SK-N-SH (cell line): ENCODE data around the gene INTS14. TPM values are rescaled to one million over a fixed set of nuclear protein-coding genes. Genes with fewer than 3 reads are reported as not detected.

ENCODE experiments used
- CTCF ChIA-PET: fragments of 300-600, 350-600 bp; formaldehyde crosslinking; extraction: SDS; loops from one replicate; lab custom pipeline; 2021; lab: Yijun Ruan, JAX
- POLR2A ChIA-PET: fragments of 350-600 bp; sonication (Branson Sonifier 250); formaldehyde crosslinking; extraction: SDS; loops from one replicate; lab custom pipeline; 2020; ENCODE audit warnings: antibody characterized with exemption, inconsistent platforms; lab: Yijun Ruan, JAX
- DNase-seq: peaks from one replicate; pipeline ENCODE4 v3.0.0; 2012
- H2AFZ ChIP-seq: fragments of 200-600 bp; sonication (generic); 2 replicates; pipeline ENCODE4 v1.8.1; 2016; ENCODE audit warnings: antibody characterized with exemption, mild to moderate bottlenecking, low read depth
- H3F3A ChIP-seq: fragments of 200-600 bp; sonication (generic); replicated peaks from 2 replicates; pipeline ENCODE3; 2016; ENCODE audit warnings: antibody characterized with exemption, mild to moderate bottlenecking; ENCODE audit not compliant: insufficient read depth
- H3K27ac ChIP-seq, 2 experiments: fragments of 200-500 bp in 1 of 2; fragments of 200-600 bp in 1 of 2; sonication (Bioruptor generic) in 1 of 2; sonication (generic), shearing (Covaris generic) in 1 of 2; 2 replicates each; pipeline versions ENCODE4 v1.5.1 to v1.6.1; 2014 to 2016; ENCODE audit warnings: low read depth in 2 of 2, inconsistent platforms in 1 of 2, low read length in 1 of 2, mild to moderate bottlenecking in 1 of 2, mixed read lengths in 1 of 2
- H3K27me3 ChIP-seq: fragments of 200-600 bp; sonication (generic), shearing (Covaris generic); 2 replicates; pipeline ENCODE4 v1.6.1; 2016; ENCODE audit warnings: mixed run types; ENCODE audit not compliant: insufficient read depth
- H3K36me3 ChIP-seq, 2 experiments: fragments of 200-500 bp in 1 of 2; fragments of 200-600 bp in 1 of 2; sonication (Bioruptor generic) in 1 of 2; sonication (generic) in 1 of 2; replicated peaks in 1 of 2; 2 replicates each; pipeline versions ENCODE3 to v1.5.1; 2014 to 2016; ENCODE audit warnings: low read length in 1 of 2, mild to moderate bottlenecking in 1 of 2; ENCODE audit not compliant: insufficient read depth in 2 of 2, control insufficient read depth in 1 of 2
- H3K4me1 ChIP-seq, 2 experiments: fragments of 200-500 bp in 1 of 2; fragments of 200-600 bp in 1 of 2; sonication (Bioruptor generic) in 1 of 2; sonication (generic), shearing (Covaris generic) in 1 of 2; 2 replicates each; pipeline versions ENCODE4 v1.5.1 to v1.6.1; 2014 to 2016; ENCODE audit warnings: low read depth in 1 of 2, low read length in 1 of 2, mixed run types in 1 of 2; ENCODE audit not compliant: insufficient read depth in 2 of 2, control insufficient read depth in 1 of 2
- H3K4me2 ChIP-seq: fragments of 200-600 bp; sonication (generic), shearing (Covaris generic); 2 replicates; pipeline ENCODE4 v1.6.1; 2017; ENCODE audit warnings: mixed run types
- H3K4me3 ChIP-seq, 2 experiments: fragments of 200-500 bp in 1 of 2; fragments of 200-600 bp in 1 of 2; sonication (Bioruptor generic) in 1 of 2; sonication (generic), shearing (Covaris generic) in 1 of 2; 2 replicates each; pipeline versions ENCODE4 v1.5.1 to v1.8.1; 2014 to 2016; ENCODE audit warnings: low read depth in 2 of 2, inconsistent platforms in 1 of 2, low read length in 1 of 2, mild to moderate bottlenecking in 1 of 2, mixed read lengths in 1 of 2, moderate library complexity in 1 of 2
- H3K79me2 ChIP-seq: fragments of 200-600 bp; sonication (generic); 2 replicates; pipeline ENCODE4 v1.8.1; 2017; ENCODE audit warnings: mild to moderate bottlenecking; ENCODE audit not compliant: insufficient read depth
- H3K9ac ChIP-seq: fragments of 200-600 bp; sonication (generic); 2 replicates; pipeline ENCODE4 v1.6.1; 2017; ENCODE audit warnings: mixed run types
- H3K9me2 ChIP-seq: fragments of 200-600 bp; sonication (generic); 2 replicates; pipeline ENCODE4 v1.6.1; 2017; ENCODE audit warnings: mixed run types
- H3K9me3 ChIP-seq: fragments of 200-600 bp; sonication (generic); 2 replicates; pipeline ENCODE4 v1.6.1; 2017; ENCODE audit warnings: mixed run types, mild to moderate bottlenecking, moderate library complexity
- H4K20me1 ChIP-seq: fragments of 200-600 bp; sonication (generic); 2 replicates; pipeline ENCODE4 v1.6.1; 2017; ENCODE audit warnings: mild to moderate bottlenecking, mixed run types; ENCODE audit not compliant: insufficient read depth
- CHD2 ChIP-seq: fragments of 150-350 bp; IDR thresholded peaks from 2 replicates; pipeline ENCODE4 v1.6.1; 2018; ENCODE audit warnings: low read length; ENCODE audit not compliant: partially characterized antibody
- CTCF ChIP-seq: fragments of 200-600 bp; sonication (generic); IDR thresholded peaks from 2 replicates; pipeline ENCODE4 v1.6.1; 2017; ENCODE audit warnings: antibody characterized with exemption, mild to moderate bottlenecking, moderate library complexity
- ELF1 ChIP-seq: IDR thresholded peaks from 2 replicates; pipeline ENCODE4 v1.4.0; 2012
- FOSL2 ChIP-seq: IDR thresholded peaks from 2 replicates; pipeline ENCODE4 v1.4.0; 2012; ENCODE audit warnings: low read depth, mild to moderate bottlenecking, moderate library complexity, borderline replicate concordance
- FOXM1 ChIP-seq: IDR thresholded peaks from 2 replicates; pipeline ENCODE4 v1.4.0; 2012; ENCODE audit warnings: low read depth, mild to moderate bottlenecking
- MAX ChIP-seq: IDR thresholded peaks from 2 replicates; pipeline ENCODE4 v1.4.0; 2012; ENCODE audit warnings: low read depth
- MEF2A ChIP-seq: IDR thresholded peaks from 2 replicates; pipeline ENCODE4 v1.4.0; 2012; ENCODE audit warnings: low read depth, borderline replicate concordance
- NFIC ChIP-seq: IDR thresholded peaks from 2 replicates; pipeline ENCODE4 v1.4.0; 2012; ENCODE audit warnings: borderline replicate concordance
- PBX3 ChIP-seq: IDR thresholded peaks from 2 replicates; pipeline ENCODE4; 2012
- POLR2AphosphoS5 ChIP-seq: IDR thresholded peaks from 2 replicates; pipeline ENCODE4 v1.6.1; 2012; ENCODE audit warnings: low read depth, low read length
- RCOR1 ChIP-seq: fragments of 150-350 bp; IDR thresholded peaks from 2 replicates; pipeline ENCODE4 v1.6.1; 2017; ENCODE audit warnings: antibody characterized with exemption, low read length
- REST ChIP-seq: IDR thresholded peaks from 2 replicates; pipeline ENCODE4 v1.6.1; 2012; ENCODE audit warnings: mild to moderate bottlenecking, low read depth, low read length, moderate library complexity
- RXRA ChIP-seq: IDR thresholded peaks from 2 replicates; pipeline ENCODE4 v1.4.0; 2012; ENCODE audit warnings: low read depth, mild to moderate bottlenecking, borderline replicate concordance
- SMC3 ChIP-seq: IDR thresholded peaks from 2 replicates; pipeline ENCODE4 v1.6.1; 2012; ENCODE audit warnings: low read depth, low read length, improper control_type of control experiment
- TCF12 ChIP-seq: IDR thresholded peaks from 2 replicates; pipeline ENCODE4 v1.4.0; 2012
- TEAD4 ChIP-seq: IDR thresholded peaks from 2 replicates; pipeline ENCODE4 v1.4.0; 2012; ENCODE audit warnings: mild to moderate bottlenecking, borderline replicate concordance; ENCODE audit not compliant: insufficient read depth
- USF1 ChIP-seq: IDR thresholded peaks from 2 replicates; pipeline ENCODE4 v1.4.0; 2012; ENCODE audit warnings: low read depth, borderline replicate concordance
- YY1 ChIP-seq: IDR thresholded peaks from 2 replicates; pipeline ENCODE4 v1.4.0; 2012; ENCODE audit warnings: low read depth, mild to moderate bottlenecking
- ZBTB33 ChIP-seq: IDR thresholded peaks from 2 replicates; pipeline ENCODE4 v1.4.0; 2012; ENCODE audit warnings: low read depth, borderline replicate concordance
- WGBS: methylation state at CpG from one replicate; pipeline ENCODE4 v1.1.6; 2017; ENCODE audit warnings: low lambda C conversion rate; 5-methylcytosine and 5-hydroxymethylcytosine counted together
- polyA plus RNA-seq, 3 experiments: library from polyadenylated mRNA; depleted of rRNA; stranded (reverse); fragments of >200 nt; gene quantifications; 2 replicates each; pipeline ENCODE4 v1.2.3, GENCODE V29; 2012

INTS14 gene
- polyA plus RNA-seq, 1 of the 3 experiments (the other 2 are of a cell fraction) = 44.9 TPM

- no peak overlapping the region for H3K4me3 ChIP-seq
- H3K9ac ChIP-seq = no peak overlapping the region
- H4K20me1 ChIP-seq = no peaks in the 10 kb centered on the region
- no peak for DNase-seq
- H2AFZ ChIP-seq = no peak overlapping the region
- no peaks in the 10 kb centered on the region for H3K27me3 ChIP-seq
- 94% methylated on average over 2 of the region's 2 CpGs for WGBS
- no peak overlapping the region for H3K27ac ChIP-seq
- H3K4me2 ChIP-seq = no peak overlapping the region
- TF ChIP-seq RXRA (no peak), ZBTB33 (no peak), REST (no peak), TEAD4 (no peak), ELF1 (no peak), POLR2AphosphoS5 (no peak), FOXM1 (no peak), TCF12 (no peak), USF1 (no peak), CHD2 (no peak), NFIC (no peak), RCOR1 (no peak), CTCF (no peak), MAX (no peak), SMC3 (no peak), YY1 (no peak), PBX3 (no peak), FOSL2 (no peak), MEF2A (no peak)
- no peaks in the 10 kb centered on the region for H3K4me1 ChIP-seq
- ChIA-PET CTCF (interaction anchor here (0.8 to 1.4 kb wide), 2 partner anchors 9 to 40 kb away, joined by 3 read pairs; no protein-coding TSS in a partner anchor), POLR2A (no interaction called here)
- H3K36me3 ChIP-seq = peaks cover 57 to 59% of the 10 kb centered on the region in 2 experiments
- H3K79me2 ChIP-seq = peaks cover 1% of the 10 kb centered on the region; the same call in 1 of the 2 replicates
- no peaks in the 10 kb centered on the region for H3K9me3 ChIP-seq
- no peaks in the 10 kb centered on the region for H3K9me2 ChIP-seq
- H3F3A ChIP-seq = no peaks in the 10 kb centered on the region
Observed at GRCh38 chr15:65598468-65598867, 12.5 kb downstream of the INTS14 start.
